K562 (cell line): Measurements from ENCODE around the gene BCL2L1. TPM values are rescaled to one million over a fixed set of nuclear protein-coding genes. Genes with fewer than 3 reads are reported as not detected.

Experiments used
- CEBPB ChIP-seq: fragments of 450-650 bp; IDR thresholded peaks from 2 replicates; pipeline ENCODE4 v1.6.1; 2016; ENCODE audit warnings: missing genetic modification characterization, missing compliant biosample characterization
- KLF13 ChIP-seq: fragments of 450-650 bp; IDR thresholded peaks from 2 replicates; pipeline ENCODE4 v1.6.1; 2016; ENCODE audit warnings: missing genetic modification characterization, low read depth, mild to moderate bottlenecking, missing compliant biosample characterization, moderate library complexity, borderline replicate concordance
- PHB2 ChIP-seq: fragments of 450-650 bp; IDR thresholded peaks from 2 replicates; pipeline ENCODE4 v1.6.1; 2017; ENCODE audit warnings: low read depth
- RHOXF2B ChIP-seq: fragments of 250-450 bp; sonication (Bioruptor Pico); conservative IDR thresholded peaks from 2 replicates; pipeline ENCODE4 v1.5.1; 2021
- TEAD1 ChIP-seq, 2 experiments: fragments of 450-650 bp in 1 of 2; sonication (generic) in 1 of 2; formaldehyde crosslinking; IDR thresholded peaks; 2 replicates each; pipeline versions ENCODE4 v1.4.0 to v1.8.0; 2020 to 2022; ENCODE audit warnings: mild to moderate bottlenecking in 2 of 2, missing genetic modification reagents in 1 of 2
- ZNF239 ChIP-seq: fragments of 250-450 bp; sonication (Bioruptor Pico); IDR thresholded peaks from 2 replicates; pipeline ENCODE4 v1.4.0; 2020; ENCODE audit warnings: mild to moderate bottlenecking
- ZNF449 ChIP-seq: fragments of 250-450 bp; sonication (Bioruptor Pico); IDR thresholded peaks from 2 replicates; pipeline ENCODE4 v1.8.0; 2022; ENCODE audit warnings: moderate library complexity, mild to moderate bottlenecking, inconsistent platforms
- ZNF512 ChIP-seq: IDR thresholded peaks from 2 replicates; pipeline ENCODE4 v1.6.1; 2016; ENCODE audit warnings: missing genetic modification characterization, missing compliant biosample characterization
- ZNF589 ChIP-seq: fragments of 200-800 bp; sonication (Bioruptor generic); IDR thresholded peaks from 2 replicates; pipeline ENCODE4 v1.6.1; 2016; ENCODE audit warnings: low read depth, missing genetic modification characterization, missing compliant biosample characterization
- polyA plus RNA-seq, 8 experiments: library from polyadenylated mRNA; depleted of rRNA in 4 of 8; stranded (reverse) in 5 of 8; unstranded in 3 of 8; fragments of >200 nt; fragmentation: Nextera tagmentation in 2 of 8; fragmentation: Illumina TruSeq in 1 of 8; extraction: Ambion mirVana in 2 of 8; extraction: Trizol in 1 of 8; gene quantifications; 2 replicates each; pipeline versions ENCODE4 v1.2.1 to v1.2.3, GENCODE V29; 2011 to 2014; ENCODE audit warnings: inconsistent platforms in 1 of 8, missing spikeins in 1 of 8
- total RNA-seq, 7 experiments: library from RNA; depleted of rRNA in 6 of 7; stranded (reverse); fragments of >200 nt in 6 of 7; fragmentation: Illumina TruSeq in 2 of 7; extraction: Trizol in 2 of 7; gene quantifications; 2 replicates each; pipeline versions ENCODE4 v1.2.1 to v1.2.3, GENCODE V29; 2011 to 2021; ENCODE audit warnings: low replicate concordance in 1 of 7

The BCL2L1 gene
- total and polyA plus RNA-seq, 9 of the 15 experiments (the other 6 are each of a cell fraction or from before 2014, with no cell fraction given) = 3.3 to 182 (median 120) TPM

GRCh38 chr20:31678389-31679356 is 44.0 kb downstream of the BCL2L1 start (continued):
- TF ChIP-seq ZNF512 (tag) (no peak), CEBPB (tag) (no peak), TEAD1 (CRISPR knock-in tag; IDR thresholded peaks at IDR 0.05) (no peak), RHOXF2B (no peak), ZNF589 (CRISPR knock-in tag) (no peak), ZNF449 (CRISPR knock-in tag) (no peak), PHB2 (no peak), KLF13 (tag) (no peak), ZNF239 (CRISPR knock-in tag) (no peak)
